IPS-15b (cell line): ENCODE data around the gene ZNF135.

Experiments
- H3K27me3 ChIP-seq: one replicate; pipeline ENCODE4 v1.6.1; 2013; ENCODE audit warnings: low read length; ENCODE audit not compliant: control insufficient read depth, insufficient read depth
- H3K36me3 ChIP-seq: one replicate; pipeline ENCODE4 v1.6.1; 2013; ENCODE audit warnings: low read length; ENCODE audit not compliant: control insufficient read depth, insufficient read depth
- H3K4me1 ChIP-seq: one replicate; pipeline ENCODE4 v1.6.1; 2013; ENCODE audit warnings: mild to moderate bottlenecking, low read length; ENCODE audit not compliant: control insufficient read depth, insufficient read depth
- H3K4me3 ChIP-seq: one replicate; pipeline ENCODE4 v1.5.1; 2013; ENCODE audit warnings: low read depth, low read length
- H3K9ac ChIP-seq: one replicate; pipeline ENCODE4 v1.6.1; 2013; ENCODE audit warnings: low read depth, mild to moderate bottlenecking, low read length
- H3K9me3 ChIP-seq: one replicate; pipeline ENCODE4 v1.6.1; 2013; ENCODE audit warnings: mild to moderate bottlenecking, low read length; ENCODE audit not compliant: control insufficient read depth, insufficient read depth

The ZNF135 gene

GRCh38 chr19:58059003-58059670 is at the start of gene ZNF135:
Gene ZNF135 (plus strand): TSS chr19:58059282. CDS start chr19:58060003, 721 bp downstream.
- H3K9ac ChIP-seq, result peak within 1 kb of the TSS; percentile 37
- peaks cover 3% of the 10 kb centered on the region for H3K9me3 ChIP-seq
- H3K4me1 ChIP-seq, result peaks cover 6% of the 10 kb centered on the region
- peak within 1 kb of the TSS; percentile 67 for H3K4me3 ChIP-seq
- peaks cover 2% of the 10 kb centered on the region for H3K36me3 ChIP-seq
- H3K27me3 ChIP-seq, result no peaks in the 10 kb centered on the region

GRCh38 chr19:58009301-58009665 is 49.8 kb upstream of the ZNF135 start:
- Histone ChIP-seq H3K36me3 (peaks cover 16% of the 10 kb centered on the region), H3K9me3 (no peaks in the 10 kb centered on the region), H3K27me3 (no peaks in the 10 kb centered on the region), H3K4me3 (peak overlapping the region; percentile 46), H3K4me1 (no peaks in the 10 kb centered on the region), H3K9ac (no peak overlapping the region)

- Histone ChIP-seq H3K27me3 (no peaks in the 10 kb centered on the region), H3K4me3 (peak overlapping the region; percentile 46), H3K36me3 (peaks cover 13% of the 10 kb centered on the region), H3K9me3 (no peaks in the 10 kb centered on the region), H3K9ac (no peak overlapping the region), H3K4me1 (no peaks in the 10 kb centered on the region)
These were observed 49.3 kb upstream of the ZNF135 start for GRCh38 chr19:58009666-58010301.

GRCh38 chr19:58010507-58010906 is 48.6 kb upstream of the ZNF135 start:
- H3K27me3 ChIP-seq, result no peaks in the 10 kb centered on the region
- no peaks in the 10 kb centered on the region for H3K9me3 ChIP-seq
- H3K9ac ChIP-seq, result no peak overlapping the region
- H3K4me3 ChIP-seq, result no peak overlapping the region
- no peaks in the 10 kb centered on the region for H3K4me1 ChIP-seq
- peaks cover 8% of the 10 kb centered on the region for H3K36me3 ChIP-seq

GRCh38 chr19:58014141-58014540 is 44.9 kb upstream of the ZNF135 start:
- no peaks in the 10 kb centered on the region for H3K4me1 ChIP-seq
- H3K27me3 ChIP-seq, result no peaks in the 10 kb centered on the region
- no peak overlapping the region for H3K9ac ChIP-seq
- H3K9me3 ChIP-seq, result peaks cover 3% of the 10 kb centered on the region
- no peak overlapping the region for H3K4me3 ChIP-seq
- no peaks in the 10 kb centered on the region for H3K36me3 ChIP-seq

- no peaks in the 10 kb centered on the region for H3K4me1 ChIP-seq
- H3K36me3 ChIP-seq, result no peaks in the 10 kb centered on the region
- H3K27me3 ChIP-seq, result no peaks in the 10 kb centered on the region
- H3K9me3 ChIP-seq, result peaks cover 3% of the 10 kb centered on the region
- H3K4me3 ChIP-seq, result no peak overlapping the region
- H3K9ac ChIP-seq, result no peak overlapping the region
These were observed 39.0 kb upstream of the ZNF135 start for GRCh38 chr19:58020129-58020528.

- Histone ChIP-seq H3K36me3 (no peaks in the 10 kb centered on the region), H3K9ac (no peak overlapping the region), H3K4me1 (no peaks in the 10 kb centered on the region), H3K9me3 (no peaks in the 10 kb centered on the region), H3K27me3 (no peaks in the 10 kb centered on the region), H3K4me3 (no peak overlapping the region)
These were observed 37.4 kb upstream of the ZNF135 start for GRCh38 chr19:58021541-58022282.

- Histone ChIP-seq H3K36me3 (no peaks in the 10 kb centered on the region), H3K9ac (no peak overlapping the region), H3K27me3 (no peaks in the 10 kb centered on the region), H3K4me1 (no peaks in the 10 kb centered on the region), H3K9me3 (no peaks in the 10 kb centered on the region), H3K4me3 (no peak overlapping the region)
These were observed 36.8 kb upstream of the ZNF135 start for GRCh38 chr19:58022283-58022660.

- Histone ChIP-seq H3K4me3 (no peak overlapping the region), H3K9me3 (no peaks in the 10 kb centered on the region), H3K27me3 (no peaks in the 10 kb centered on the region)
These were observed 34.4 kb upstream of the ZNF135 start for GRCh38 chr19:58024661-58025060.

GRCh38 chr19:58033741-58034476 is 25.2 kb upstream of the ZNF135 start, which contains the start of gene ZSCAN1:
Gene ZSCAN1 (plus strand): TSS chr19:58034025. CDS start chr19:58037837, 3,812 bp downstream.
- H3K4me1 ChIP-seq, result no peaks in the 10 kb centered on the region
- H3K9ac ChIP-seq, result no peak within 1 kb of the TSS
- H3K9me3 ChIP-seq, result no peaks in the 10 kb centered on the region
- peak within 1 kb of the TSS; percentile 18 for H3K4me3 ChIP-seq
- H3K27me3 ChIP-seq, result no peaks in the 10 kb centered on the region
- H3K36me3 ChIP-seq, result no peaks in the 10 kb centered on the region

More at GRCh38 chr19:58024661-58025060, 34.4 kb upstream of the ZNF135 start:
- no peaks in the 10 kb centered on the region for H3K4me1 ChIP-seq
- H3K36me3 ChIP-seq, result no peaks in the 10 kb centered on the region
- no peak overlapping the region for H3K9ac ChIP-seq

GRCh38 chr19:58034477-58034793 is 24.6 kb upstream of the ZNF135 start:
- Histone ChIP-seq H3K9ac (no peak overlapping the region), H3K9me3 (no peaks in the 10 kb centered on the region), H3K27me3 (no peaks in the 10 kb centered on the region), H3K4me3 (peak overlapping the region; percentile 18), H3K4me1 (no peaks in the 10 kb centered on the region), H3K36me3 (no peaks in the 10 kb centered on the region)
